GM18505 (cell line): ENCODE measurements around the gene A1BG.
"Not testable (repeated sequence)": the region's sequence is repeated elsewhere in the genome, so short reads cannot be mapped to it uniquely, and the experiment has no call there.

Experiments
- ATAC-seq: cut with Tn5 transposase; IDR thresholded peaks from one replicate; pipeline ENCODE4 v1.9.1; 2021; ENCODE audit not compliant: unreplicated experiment
- POLR2A ChIP-seq: IDR thresholded peaks from 4 replicates; pipeline ENCODE4 v1.6.1; 2011; ENCODE audit warnings: borderline replicate concordance; ENCODE audit not compliant: insufficient read depth, insufficient read length; ENCODE audit errors: extremely low read depth

Gene A1BG

DNA sequence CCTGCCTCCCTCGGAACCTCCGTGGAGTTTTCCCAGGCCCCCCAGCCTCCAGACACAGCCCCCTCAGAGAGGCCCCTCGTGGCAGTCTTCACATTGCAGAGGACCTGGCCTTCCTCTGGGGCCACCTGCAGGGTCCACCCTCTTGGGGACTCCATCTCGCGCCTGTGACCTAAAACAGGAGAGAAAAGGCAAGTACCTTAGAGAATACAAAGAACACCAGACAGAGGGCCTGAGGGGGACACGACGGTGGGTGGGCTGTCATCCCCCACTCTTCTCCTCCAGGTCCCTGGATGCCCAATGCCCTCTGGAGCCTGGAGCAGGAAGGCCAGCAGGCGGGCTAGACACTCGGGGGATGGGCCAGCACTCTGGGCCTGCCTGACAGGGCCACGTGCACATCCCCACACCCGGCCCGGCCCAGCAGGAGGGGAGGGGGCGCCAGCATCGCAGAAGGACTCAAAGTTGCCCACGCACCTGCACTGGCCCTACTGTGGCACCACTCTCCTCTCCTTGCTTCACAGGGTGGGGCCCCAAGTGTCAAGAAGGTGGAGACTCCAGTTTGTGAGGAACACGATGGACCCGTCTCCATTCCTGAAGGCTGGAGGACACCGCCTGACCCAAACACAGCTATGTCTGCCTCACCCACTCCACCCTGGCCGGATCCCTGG is 4.3 kb upstream of the A1BG start:
- TF ChIP-seq POLR2A, result no peak
- no peak for ATAC-seq

DNA sequence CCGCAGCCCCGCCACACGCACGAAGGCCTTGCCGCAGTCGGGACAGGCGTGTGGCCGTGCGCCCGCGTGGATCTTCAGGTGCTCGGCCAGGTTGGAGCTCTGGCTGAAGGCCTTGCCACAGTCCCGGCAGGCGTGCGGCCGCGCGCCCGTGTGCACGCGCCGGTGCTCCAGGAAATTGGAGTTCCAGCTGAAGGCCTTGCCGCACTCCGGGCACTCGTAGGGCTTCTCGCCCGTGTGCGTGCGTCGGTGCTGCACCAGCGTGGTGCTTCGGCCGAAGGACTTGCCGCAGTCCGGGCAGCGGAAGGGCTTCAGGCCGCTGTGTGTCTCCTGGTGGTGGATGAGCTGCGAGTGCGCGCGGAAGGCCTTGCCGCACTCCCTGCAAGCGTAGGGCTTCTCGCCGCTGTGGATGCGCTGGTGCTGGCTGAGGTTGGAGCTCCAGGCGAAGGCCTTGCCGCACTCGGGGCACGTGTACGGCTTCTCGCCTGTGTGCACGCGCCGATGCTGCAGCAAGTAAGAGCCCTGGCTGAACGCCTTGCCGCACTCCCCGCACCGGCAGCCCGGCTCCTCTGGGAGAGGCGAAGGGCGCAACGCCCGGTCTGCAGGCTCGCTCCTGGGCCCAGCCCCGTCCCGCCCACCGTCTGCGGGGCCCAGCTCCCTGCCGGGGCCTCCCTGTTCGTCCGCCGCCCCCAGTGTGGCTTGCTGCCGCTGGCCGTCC is 3.6 kb upstream of the A1BG start:
- TF ChIP-seq POLR2A, result no peak
- no peak for ATAC-seq

DNA sequence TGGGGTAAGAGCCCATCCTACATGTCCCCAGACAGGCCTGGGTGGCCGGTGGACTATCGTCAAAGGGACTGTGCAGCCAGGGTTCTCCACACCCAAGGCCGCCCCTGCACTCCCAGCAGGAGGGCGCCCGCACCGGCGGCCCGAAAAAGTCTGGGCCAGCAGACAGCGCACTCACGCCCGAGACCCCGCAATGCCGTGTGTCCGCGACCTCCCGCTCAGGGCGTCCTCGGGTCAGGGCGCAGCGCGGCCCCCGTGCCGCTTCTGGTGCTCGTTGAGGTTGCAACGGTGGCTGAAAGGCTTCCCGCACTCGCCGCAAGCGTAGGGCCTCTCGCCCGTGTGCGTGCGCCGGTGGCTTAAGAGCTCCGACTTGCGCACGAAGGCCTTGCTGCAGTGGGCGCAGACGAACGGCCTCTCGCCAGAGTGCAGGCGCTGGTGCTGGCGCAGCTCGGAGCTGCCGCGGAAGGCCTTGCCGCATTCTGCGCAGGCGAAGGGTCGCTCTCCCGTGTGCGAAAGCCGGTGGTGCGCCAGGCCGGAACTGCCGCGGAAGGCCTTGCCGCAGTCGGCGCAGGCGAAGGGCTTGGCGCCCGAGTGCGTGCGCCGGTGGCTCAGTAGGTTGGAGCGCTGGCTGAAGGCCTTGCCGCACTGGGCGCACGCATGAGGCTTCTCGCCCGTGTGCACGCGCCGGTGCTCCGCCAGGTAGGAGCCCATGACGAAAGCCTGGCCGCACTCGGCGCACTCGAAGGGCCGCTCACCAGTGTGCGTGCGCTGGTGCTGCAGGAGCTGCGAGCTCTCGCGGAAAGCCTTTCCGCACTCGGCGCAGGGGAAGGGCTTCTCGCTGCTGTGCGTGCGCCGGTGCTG is 2.8 kb upstream of the A1BG start:
- no peak for ATAC-seq
- TF ChIP-seq POLR2A, result no peak

DNA sequence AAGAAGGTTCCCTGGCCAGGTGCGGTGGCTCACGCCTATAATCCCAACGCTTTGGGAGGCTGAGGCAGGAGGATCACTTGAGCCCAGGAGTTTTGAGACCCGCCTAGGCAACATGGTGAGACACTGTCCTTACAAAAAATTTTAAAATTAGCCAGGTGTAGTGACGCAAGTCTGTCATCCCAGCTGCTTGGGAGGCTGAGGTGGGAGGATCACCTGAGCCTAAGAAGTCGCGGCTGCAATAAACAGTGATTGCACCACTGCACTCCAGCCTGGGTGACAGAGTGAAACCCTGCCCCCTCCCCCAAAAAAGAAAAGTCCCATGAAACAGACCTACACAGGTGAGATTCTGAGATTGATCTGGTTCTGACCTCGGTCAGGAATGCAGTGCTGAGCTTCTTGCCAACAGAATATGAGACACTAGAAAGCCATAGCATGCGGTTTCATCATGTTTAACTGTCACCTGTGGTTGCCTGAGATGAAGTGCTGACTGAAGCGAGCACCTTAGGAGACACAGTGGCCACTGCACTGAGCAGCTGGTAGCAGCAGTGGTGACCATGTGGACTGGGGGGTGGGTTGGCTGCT is 2.0 kb upstream of the A1BG start:
- ATAC-seq, result no peak
- TF ChIP-seq POLR2A, result no peak

DNA sequence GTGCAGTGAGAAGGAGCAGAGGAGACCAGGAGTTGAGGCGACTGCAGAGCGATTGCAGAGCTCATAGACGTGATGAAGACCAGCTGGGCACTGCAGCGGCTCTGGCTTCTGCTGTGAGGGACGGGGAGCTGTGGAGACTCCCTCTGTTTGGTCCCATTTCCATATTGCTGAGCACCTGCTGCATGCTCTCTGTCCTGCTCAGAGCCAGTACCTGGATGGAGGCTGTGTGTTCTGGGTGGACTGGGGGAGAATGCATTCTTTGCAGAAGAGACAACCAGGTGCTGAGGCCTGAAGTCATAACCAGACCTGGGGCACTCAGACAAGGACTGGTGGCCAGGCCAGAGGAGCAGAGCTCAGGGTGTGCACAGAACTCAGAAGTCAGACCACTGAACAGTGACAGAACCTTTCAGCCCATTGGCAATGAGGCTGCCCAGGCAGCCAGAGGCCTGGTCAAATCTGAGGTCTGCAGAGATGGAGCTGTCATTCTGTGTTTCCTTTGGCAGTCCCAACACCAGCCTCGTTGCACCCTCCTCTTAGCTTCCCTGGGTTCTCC is 1.3 kb upstream of the A1BG start:
- TF ChIP-seq POLR2A, result no peak
- no peak for ATAC-seq

DNA sequence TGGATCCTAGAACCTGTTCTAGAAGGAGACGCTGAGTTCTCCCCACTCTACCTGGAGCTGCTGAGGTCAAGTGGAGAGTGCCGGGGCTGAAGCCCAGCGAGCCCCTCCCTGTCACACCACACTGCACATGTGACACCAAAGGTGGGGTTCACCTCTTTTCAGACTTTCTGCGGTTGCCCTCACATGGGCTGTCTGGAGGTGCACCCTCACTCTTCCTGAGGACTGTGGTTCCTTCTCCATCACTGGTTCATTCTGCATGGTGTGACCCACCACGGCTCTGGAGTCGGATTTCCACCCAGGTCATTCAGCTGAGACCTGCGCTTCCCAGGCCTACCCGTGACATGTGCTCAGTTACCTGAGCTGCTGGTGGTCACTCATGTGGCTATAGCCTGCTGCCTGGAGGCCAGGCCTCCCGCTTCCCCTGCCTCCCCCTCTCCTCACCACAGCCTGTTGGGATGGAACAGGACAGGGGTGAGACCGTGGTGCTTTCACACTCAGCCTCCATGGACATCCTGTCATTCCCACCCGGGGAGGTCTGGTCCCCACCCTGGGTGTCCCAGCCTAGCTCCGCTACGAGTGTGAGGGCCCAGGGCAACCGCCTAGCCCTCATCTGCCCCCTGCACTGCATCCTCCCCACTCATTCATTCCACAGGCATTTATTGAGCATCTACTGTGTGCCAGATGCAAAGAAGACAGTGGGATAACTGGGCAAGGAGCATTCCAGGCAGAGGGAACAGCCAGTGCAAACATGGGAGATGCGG is 605 bp upstream of the A1BG start:
- ATAC-seq, result no peak

DNA sequence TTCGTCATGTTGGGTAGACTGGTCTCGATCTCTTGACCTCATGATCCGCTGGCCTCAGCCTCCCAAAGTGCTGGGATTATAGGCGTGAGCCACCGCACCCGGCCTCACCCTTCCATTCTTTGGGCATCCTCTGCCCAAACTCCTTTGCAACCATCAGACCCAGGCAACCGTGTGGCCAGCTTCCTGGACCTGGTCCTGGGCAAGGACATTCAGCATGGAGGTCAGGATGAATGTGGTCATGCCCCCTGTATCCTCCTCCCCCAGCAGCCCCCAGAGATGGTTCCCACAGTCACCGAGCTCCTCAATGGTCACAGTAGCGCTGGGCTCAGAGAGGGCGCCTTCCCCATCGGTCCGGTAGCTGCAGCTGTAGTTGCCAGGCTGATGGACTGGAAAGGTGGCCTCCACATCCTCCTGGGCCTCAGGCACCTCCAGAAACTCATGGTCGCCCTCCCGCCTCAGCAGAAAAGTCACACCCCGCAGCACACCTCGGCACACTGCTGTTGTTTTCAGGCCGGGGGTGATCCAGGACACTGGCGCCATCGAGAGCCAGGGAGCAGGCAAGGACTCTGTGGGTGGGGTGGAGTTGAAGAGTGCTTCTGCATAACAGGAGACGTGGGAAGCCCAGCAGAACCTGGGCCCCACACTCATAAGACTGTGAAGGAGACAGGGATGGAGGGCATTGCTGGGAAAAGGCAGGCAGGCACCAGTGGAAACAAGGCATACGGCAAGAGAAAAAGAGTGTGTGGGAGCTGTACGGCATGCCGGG is 1.1 kb downstream of the A1BG start:
- ATAC-seq, result no peak
- no peak for TF ChIP-seq POLR2A

More for the DNA sequence above, 605 bp upstream of the A1BG start:
- TF ChIP-seq POLR2A, result no peak

DNA sequence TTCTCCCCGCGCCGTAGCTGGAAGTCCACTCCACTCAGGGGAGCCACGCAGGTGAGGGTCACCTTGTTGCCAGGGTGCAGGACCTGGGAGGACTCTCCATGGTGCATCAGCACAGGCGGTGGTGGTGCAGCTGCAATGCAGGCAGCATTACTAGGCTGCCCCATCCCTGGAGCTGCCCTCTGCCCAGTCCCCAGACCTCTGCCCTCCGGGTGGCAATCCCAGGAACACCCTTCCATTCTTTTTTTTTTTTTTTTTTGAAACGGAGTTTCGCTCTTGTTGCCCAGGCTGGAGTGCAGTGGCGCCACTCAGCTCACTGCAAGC is 1.8 kb downstream of the A1BG start:
- TF ChIP-seq POLR2A, result no peak
- no peak for ATAC-seq

DNA sequence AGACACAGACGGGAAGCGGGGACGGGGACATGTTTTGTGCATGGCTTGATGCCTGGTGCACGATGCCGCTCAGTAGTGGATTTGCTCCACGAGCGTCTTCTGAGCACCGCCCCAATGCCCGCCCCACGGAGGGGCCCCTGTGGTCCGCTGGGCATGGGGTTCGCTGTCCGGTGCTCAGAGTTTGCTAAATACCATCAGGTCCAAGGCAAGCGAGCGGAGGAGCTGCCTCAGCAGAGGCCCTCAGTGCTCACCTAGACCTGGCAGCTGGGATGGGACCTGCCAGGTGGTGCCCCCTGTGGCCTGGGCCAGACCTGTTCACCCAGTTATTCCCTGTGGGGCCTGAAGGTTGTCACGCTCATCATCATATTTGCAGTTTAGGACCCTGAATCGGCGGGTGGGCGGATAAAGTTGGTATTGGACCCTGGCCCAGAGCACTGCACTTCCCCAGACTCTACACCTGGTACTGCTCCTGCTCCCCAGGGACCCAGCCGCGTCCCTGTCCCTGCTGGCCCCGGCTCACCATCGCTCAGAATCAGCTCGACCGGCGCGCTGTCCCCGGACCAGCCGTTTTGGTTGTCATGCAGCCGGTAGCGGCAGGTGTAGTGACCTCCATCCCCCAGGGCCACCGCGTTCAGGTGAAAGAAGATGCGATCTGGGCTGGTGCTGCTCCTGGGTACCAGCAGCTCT is 2.3 kb downstream of the A1BG start:
- no peak for TF ChIP-seq POLR2A
- ATAC-seq, result no peak

DNA sequence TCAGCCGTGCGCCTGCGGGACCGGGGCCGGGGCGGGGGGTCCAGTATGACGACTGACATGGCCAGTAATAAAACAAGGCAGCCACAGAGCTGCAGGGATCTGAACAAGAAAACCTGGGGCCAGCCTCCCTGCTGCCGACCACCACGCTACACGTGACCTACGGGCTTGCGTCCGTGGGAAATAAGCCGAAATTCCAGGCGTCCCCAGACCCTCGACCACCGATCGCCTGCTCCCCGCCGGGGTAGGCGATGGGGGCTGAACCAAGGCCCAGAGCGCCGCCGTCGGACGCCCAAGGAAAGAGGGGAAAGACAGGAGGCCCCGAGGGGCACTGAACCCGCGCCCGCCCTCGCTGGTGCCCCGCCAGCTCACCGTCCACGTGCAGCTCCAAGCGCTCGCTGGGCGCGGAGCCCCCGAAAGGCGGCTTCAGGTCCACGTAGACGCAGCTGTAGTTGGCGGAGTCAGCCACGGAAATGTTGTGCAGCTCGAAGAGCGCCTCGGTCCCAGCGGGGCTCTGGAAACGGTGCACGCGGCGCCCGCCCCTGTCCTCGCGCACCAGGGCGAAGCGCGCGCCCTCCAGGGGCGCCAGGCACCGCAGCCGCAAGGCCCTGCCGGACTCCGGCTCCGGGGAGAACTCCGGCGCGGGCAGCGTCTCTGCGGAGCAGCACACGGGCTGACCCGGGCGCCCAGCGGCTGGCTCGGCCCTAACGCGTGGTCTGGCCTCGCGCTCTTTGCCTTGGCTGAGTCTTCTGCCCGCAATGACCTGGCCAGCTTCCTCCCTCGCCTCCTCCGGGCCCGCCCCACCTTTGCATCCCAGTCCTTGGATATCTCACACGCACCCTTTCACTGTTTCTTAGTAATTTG is 3.1 kb downstream of the A1BG start:
- ATAC-seq, result no peak
- TF ChIP-seq POLR2A, result no peak

DNA sequence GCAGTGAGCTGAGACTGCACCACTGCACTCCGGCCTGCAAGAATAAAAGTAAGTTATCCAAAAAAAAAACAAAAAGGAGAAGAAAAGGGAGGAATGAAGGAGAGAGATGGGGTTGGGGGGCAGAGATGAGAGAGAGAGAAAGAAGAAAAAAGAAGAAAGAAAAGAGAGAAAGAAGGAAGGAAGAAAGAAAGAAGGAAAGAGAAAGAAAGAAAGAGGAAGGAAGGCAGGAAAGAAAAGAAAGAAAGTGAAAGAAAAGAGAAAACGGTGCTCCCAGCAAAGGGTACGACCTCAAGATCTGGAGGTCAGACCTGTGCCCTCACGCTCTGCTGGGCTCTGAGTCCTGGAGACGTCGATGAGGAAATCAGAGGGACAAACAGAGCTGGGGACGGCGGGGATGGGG is 3.7 kb downstream of the A1BG start:
- no peak for ATAC-seq
- TF ChIP-seq POLR2A, result no peak

DNA sequence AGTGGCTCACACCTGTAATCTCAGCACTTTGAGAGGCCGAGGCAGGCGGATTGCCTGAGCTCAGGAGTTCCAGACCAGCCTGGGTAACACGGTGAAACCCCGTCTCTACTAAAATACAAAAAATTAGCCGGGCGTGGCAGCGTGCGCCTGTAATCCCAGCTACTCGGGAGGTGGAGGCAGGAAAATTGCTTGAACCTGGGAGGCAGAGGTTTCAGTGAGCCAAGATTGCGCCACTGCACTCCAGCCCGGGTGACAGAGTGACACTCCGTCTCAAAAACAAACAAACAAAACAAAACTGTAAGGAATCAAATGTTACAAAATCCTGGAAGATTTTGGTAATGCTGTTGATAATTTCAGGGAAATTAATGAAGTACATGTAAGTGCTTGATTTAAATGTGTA is 5.2 kb downstream of the A1BG start:
- not testable (repeated sequence) for ATAC-seq
